Left ventricle myocardium superior (tissue), 1 donor: ENCODE measurements around the gene SRMS. TPM values are rescaled to one million over a fixed set of nuclear protein-coding genes. Genes with fewer than 3 reads are reported as not detected.

Experiments used
- ATAC-seq: fragments of 200-7000 bp; cut with Tn5 transposase; one replicate; pipeline ENCODE4 v1.9.1; 2020; ENCODE audit warnings: mild to moderate bottlenecking, moderate library complexity
- DNase-seq: peaks from one replicate; pipeline ENCODE4 v3.0.0-alpha.2; 2020
- intact Hi-C: fragments of 100-400 bp; cut with micrococcal nuclease; formaldehyde crosslinking; loops from one replicate; pipeline ENCODE4 v1.11.0; 2022
- long read RNA-seq: library from polyadenylated mRNA; unstranded; transcript quantifications from one replicate; pipeline ENCODE4 v2.0.0, GENCODE V29; 2021
- total RNA-seq: library from RNA; stranded (reverse); fragmentation: NEBNext Ultra II Directional; extraction: Animal tissue kit (Norgen Biotek cat#: 25700); gene quantifications from one replicate; pipeline ENCODE4 v1.2.1, GENCODE V29; 2021
- donor health status: DM: no; HTN: yes; CAD: no; lungs with severe emphysema.

The SRMS gene
- not detected for total RNA-seq
- long read RNA-seq = 0 reads

DNA sequence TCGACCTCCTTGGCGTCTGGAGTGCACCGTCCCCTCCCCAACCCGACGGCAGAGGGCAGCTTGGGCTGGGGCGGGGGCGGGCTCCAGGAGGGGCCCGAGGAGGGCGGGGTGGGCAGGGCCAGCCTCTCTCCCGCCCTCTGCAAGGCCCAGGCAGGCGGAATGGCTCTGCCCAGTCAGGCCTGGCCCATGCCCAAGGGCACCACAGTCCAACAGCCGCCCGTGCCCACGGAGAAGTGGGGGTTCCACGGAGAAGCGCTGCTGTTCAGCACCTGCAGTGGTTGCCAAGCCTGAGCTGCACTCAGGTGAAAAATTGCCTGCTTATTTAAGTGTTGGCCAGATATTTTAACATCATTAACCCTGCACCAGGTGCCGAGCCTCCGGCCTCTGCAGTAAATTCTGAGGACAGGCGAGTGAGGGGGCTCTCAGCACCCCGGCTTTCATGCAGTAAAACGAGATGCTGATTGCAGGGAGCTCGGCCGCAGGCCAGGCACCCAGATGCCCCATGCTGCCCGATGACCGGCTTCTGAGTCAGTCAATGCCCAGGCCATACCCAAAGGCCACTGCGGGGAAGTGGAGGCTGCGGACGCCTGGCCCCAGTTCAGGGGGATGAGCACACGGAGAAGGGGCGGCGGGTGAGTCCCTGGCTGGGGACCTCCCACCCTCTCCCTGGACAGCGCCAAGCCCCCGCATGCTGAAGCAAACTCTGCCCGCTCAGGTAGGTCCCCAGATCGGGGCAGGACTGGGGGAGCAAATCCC lies at the start of gene SRMS:
Gene SRMS, minus strand, starts transcription at position 25 of the 756 bp plus-strand sequence. CDS start 286 bp downstream, outside the sequence.
- ATAC-seq (no peak), DNase-seq (no peak)
- intact Hi-C loops = no loop called here

DNA sequence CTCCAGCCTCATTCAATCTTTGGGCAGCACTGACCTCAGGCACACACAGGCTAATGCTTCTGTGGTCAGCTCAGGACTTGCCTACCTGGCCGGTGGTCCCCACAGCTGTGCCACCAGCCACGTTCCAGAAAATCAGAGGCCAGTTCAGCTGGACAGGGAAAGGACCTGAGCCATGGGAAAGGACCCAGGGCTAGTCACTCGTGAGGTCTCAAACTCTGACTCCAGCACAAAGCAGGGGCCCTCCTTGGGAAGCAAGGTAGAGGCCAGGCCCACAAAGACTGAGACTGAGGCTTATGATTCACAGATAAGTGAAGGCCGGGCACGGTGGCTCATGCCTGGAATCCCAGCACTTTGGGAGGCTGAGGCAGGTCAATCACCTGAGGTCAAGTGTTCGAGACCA lies 48.9 kb upstream of the SRMS start:
- intact Hi-C loops = no loop called here
- ATAC-seq (no peak), DNase-seq (no peak)

- DNase-seq = no peak
- ATAC-seq = no peak
- intact Hi-C loops = no loop called here
Observed at GRCh38 chr20:63595416-63596127, 48.0 kb upstream of the SRMS start.

- intact Hi-C loops = no loop called here
- no peak for DNase-seq
- ATAC-seq = no peak
Observed at GRCh38 chr20:63594043-63594561, 46.6 kb upstream of the SRMS start.

GRCh38 chr20:63592661-63593060 lies 45.1 kb upstream of the SRMS start:
- intact Hi-C loops = no loop called here
- ATAC-seq (no peak), DNase-seq (no peak)

DNA sequence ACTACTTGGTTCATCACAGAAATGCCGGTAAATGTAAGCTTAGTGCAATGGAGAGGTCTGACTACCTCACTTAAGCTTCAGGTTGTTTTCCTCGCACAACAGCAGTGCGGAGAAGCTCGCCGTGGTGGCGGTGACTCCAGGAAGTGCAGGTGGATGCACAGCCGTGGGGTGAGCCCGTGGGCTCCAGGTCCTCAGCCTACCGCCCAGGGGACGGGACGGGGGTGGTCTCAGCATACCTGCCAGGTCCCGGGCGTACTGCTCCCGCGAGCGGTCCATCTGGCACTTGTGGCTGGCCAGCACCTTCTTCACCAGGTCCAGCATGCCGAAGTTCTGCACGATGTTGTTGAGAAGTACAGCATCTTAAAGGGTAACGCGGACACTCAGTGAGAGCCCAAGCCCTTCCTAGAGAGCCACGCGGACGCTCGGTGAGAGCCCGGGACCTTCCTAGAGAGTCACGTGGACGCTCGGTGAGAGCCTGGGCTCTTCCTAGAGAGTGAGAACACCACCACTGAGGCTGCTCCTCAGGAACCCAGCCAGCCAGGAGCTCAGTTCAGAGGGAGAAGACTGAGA lies 44.3 kb upstream of the SRMS start:
- intact Hi-C loops = no loop called here
- no peak for DNase-seq
- no peak for ATAC-seq

GRCh38 chr20:63591147-63591533 lies 43.6 kb upstream of the SRMS start:
- no peak for DNase-seq

GRCh38 chr20:63590218-63591146 lies 42.9 kb upstream of the SRMS start:
- intact Hi-C loops = no loop called here
- no peak for DNase-seq
- ATAC-seq = no peak

More at GRCh38 chr20:63591147-63591533, 43.6 kb upstream of the SRMS start:
- intact Hi-C loops = no loop called here
- no peak for ATAC-seq

DNA sequence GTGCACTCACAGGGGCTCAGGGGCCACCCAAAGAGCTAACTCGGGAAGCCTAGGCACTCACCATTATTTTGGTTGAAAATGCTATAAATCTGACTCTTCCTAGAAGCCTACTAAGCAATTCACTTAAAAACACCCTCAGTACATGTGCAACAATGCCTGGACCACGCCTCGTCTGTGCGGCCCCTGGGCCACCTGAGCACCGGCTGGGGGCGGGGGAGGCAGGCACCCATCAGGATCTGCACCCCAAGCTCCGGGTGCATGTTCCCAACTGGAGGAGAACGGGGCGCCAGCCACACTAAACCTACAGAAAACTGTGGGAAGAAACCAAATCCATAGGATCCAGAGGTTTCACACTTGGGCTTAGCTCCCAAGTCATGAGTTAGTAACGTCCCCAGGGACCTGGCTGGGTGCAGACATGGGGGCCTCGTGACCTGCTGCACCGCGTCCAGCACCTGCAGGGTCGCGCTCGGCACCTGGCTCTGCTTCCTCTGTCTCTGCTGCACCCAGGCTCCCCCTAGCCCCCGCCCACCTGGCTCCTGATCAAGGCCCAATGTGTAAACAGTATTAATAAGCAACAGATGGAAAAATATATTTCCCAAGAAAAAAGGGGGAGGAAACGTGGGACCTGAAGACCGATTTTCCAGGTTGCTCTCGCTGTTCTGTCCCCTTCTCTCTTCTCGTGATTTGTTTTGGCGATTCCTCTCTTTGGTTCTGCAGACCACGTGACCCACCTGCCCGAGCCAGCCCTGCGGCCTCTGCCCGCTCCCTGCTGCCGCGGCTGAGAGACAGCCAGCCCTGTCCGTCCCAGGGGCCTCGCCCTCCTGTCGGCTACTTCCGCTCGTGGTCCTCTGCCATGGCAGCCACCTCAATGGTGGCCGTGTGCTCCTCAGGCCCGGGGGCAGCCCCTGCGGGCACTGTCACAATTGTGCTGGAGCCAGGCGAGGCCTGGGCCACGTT lies 42.0 kb upstream of the SRMS start:
- no peak for DNase-seq
- intact Hi-C loops = no loop called here
- no peak for ATAC-seq

- intact Hi-C loops = no loop called here
- ATAC-seq (no peak), DNase-seq (no peak)
Observed at GRCh38 chr20:63588641-63589041, 41.1 kb upstream of the SRMS start.

- no peak for DNase-seq
- intact Hi-C loops = no loop called here
- peak; percentile 11 for ATAC-seq
Observed at GRCh38 chr20:63587776-63588591, 40.4 kb upstream of the SRMS start.

DNA sequence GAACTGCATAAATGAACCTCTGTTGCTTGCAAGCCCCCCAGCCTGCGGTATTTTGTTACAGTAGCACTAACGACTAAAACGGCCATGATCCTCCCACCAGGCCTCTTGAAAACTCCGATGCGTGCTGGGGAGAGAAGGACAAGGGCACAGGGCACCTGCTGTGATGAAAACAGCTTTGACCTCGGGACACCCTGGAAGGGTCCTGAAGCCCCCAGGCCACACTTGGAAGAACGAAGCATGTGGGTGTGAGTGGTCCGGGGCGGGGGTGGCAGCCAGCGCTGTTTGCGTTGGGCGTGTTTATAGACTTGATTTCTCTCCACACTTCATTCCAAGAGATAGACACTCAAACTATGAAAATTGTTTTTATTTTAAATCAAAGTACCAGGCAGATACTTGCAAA lies 39.7 kb upstream of the SRMS start:
- DNase-seq (no peak), ATAC-seq (no peak)

GRCh38 chr20:63586797-63587196 lies 39.2 kb upstream of the SRMS start:
- DNase-seq = no peak
- ATAC-seq = no peak
- intact Hi-C loops = no loop called here

More for the DNA sequence above, 39.7 kb upstream of the SRMS start:
- intact Hi-C loops = no loop called here

- no peak for DNase-seq
- ATAC-seq = peak; percentile 55
- intact Hi-C loops = no loop called here
Observed at GRCh38 chr20:63585616-63586565, 38.3 kb upstream of the SRMS start.

- ATAC-seq (no peak), DNase-seq (no peak)
- intact Hi-C loops = no loop called here
Observed at GRCh38 chr20:63582382-63583063, 35.0 kb upstream of the SRMS start.
